Measurements from ENCODE around the gene ABHD14A. TPM values are rescaled to one million over a fixed set of nuclear protein-coding genes. Genes with fewer than 3 reads are reported as not detected.

ABHD14A gene
- total and polyA plus RNA-seq, 10 donors = 8.7 to 26.7 (median 15.0) TPM

GRCh38 chr3:52004906-52005395 lies 30.1 kb downstream of the ABHD14A start:
- no peaks in the 10 kb centered on the region for H3K27me3 ChIP-seq (replicated peaks in 1 of 7)
- DNase-seq = no peak
- no peak overlapping the region for H3K4me3 ChIP-seq
- H3K36me3 ChIP-seq = no peaks in the 10 kb centered on the region
- TF ChIP-seq POLR2A (IDR thresholded peaks at IDR 0.05) (no peak), CTCF (IDR thresholded peaks at IDR 0.05 in 8 of 11, conservative IDR thresholded peaks at IDR 0.05 in 3 of 11) (no peak), POLR2AphosphoS5 (IDR thresholded peaks at IDR 0.05) (no peak)
- peaks cover 15 to 46% (median 39%) of the 10 kb centered on the region in 6 donors for H3K4me1 ChIP-seq
- peak overlapping the region in 7 of 8 donors; percentile 13 to 66 (median 51) for H3K27ac ChIP-seq
- 80 to 92% (median 84%) methylated on average over 4 of the region's 4 CpGs for WGBS, 5 donors
- intact Hi-C loops (cut with DNase I; ENCODE audit: low total_unique reads) = loop anchor here (5.0 to 10.0 kb wide), 2 partner anchors 50 to 117 kb away; partner anchors contain the start of gene DUSP7
- no peaks in the 10 kb centered on the region for H3K9me3 ChIP-seq

- 20 to 37% (median 30%) methylated on average over 14 to 15 of the region's 15 CpGs for WGBS, 5 donors
- Histone ChIP-seq H3K4me3 (no peak overlapping the region), H3K27me3 (replicated peaks in 1 of 7) (no peaks in the 10 kb centered on the region), H3K9me3 (no peaks in the 10 kb centered on the region), H3K4me1 (peaks cover 15 to 46% (median 39%) of the 10 kb centered on the region in 6 donors), H3K36me3 (no peaks in the 10 kb centered on the region), H3K27ac (peak overlapping the region in 7 of 8 donors; percentile 13 to 66 (median 51))
- TF ChIP-seq CTCF (IDR thresholded peaks at IDR 0.05 in 8 of 11, conservative IDR thresholded peaks at IDR 0.05 in 3 of 11) = no peak
- TF ChIP-seq POLR2AphosphoS5 (IDR thresholded peaks at IDR 0.05) = peak in 2 of 3 donors; percentile 55 to 56
- intact Hi-C loops (cut with DNase I; ENCODE audit: low total_unique reads) = loop anchor here (10.0 kb wide), 1 partner anchor 49 kb away; the partner anchor contains the start of gene DUSP7
- DNase-seq = no peak
These were observed 30.7 kb downstream of the ABHD14A start for GRCh38 chr3:52005571-52005986.

- H3K27ac ChIP-seq = peak overlapping the region in 6 of 8 donors; percentile 13 to 66 (median 51)
- H3K36me3 ChIP-seq = no peaks in the 10 kb centered on the region
These were observed 31.4 kb downstream of the ABHD14A start for GRCh38 chr3:52006017-52006819.

GRCh38 chr3:52006820-52007133 lies 31.9 kb downstream of the ABHD14A start:
- no peak for TF ChIP-seq POLR2AphosphoS5 (IDR thresholded peaks at IDR 0.05)
- no peak for TF ChIP-seq CTCF (IDR thresholded peaks at IDR 0.05 in 8 of 11, conservative IDR thresholded peaks at IDR 0.05 in 3 of 11)
- no peak for TF ChIP-seq POLR2A (IDR thresholded peaks at IDR 0.05)
- WGBS, 5 donors = 73 to 90% (median 88%) methylated on average over 5 to 6 of the region's 6 CpGs

More at GRCh38 chr3:52006017-52006819, 31.4 kb downstream of the ABHD14A start:
- Histone ChIP-seq H3K27me3 (replicated peaks in 1 of 7) (no peaks in the 10 kb centered on the region), H3K4me3 (no peak overlapping the region), H3K9me3 (no peaks in the 10 kb centered on the region), H3K4me1 (peaks cover 15 to 45% (median 37%) of the 10 kb centered on the region in 6 donors)
- no peak for DNase-seq
- no peak for TF ChIP-seq POLR2A (IDR thresholded peaks at IDR 0.05)
- peak in 2 of 3 donors; percentile 43 to 44 for TF ChIP-seq POLR2AphosphoS5 (IDR thresholded peaks at IDR 0.05)
- intact Hi-C loops (cut with DNase I; ENCODE audit: low total_unique reads) = loop anchor here (10.0 kb wide), 1 partner anchor 49 kb away; the partner anchor contains the start of gene DUSP7
- 18 to 53% (median 50%) methylated on average over 2 to 8 of the region's 8 CpGs for WGBS, 5 donors

More at GRCh38 chr3:52006820-52007133, 31.9 kb downstream of the ABHD14A start:
- intact Hi-C loops (cut with DNase I; ENCODE audit: low total_unique reads) = loop anchor here (10.0 kb wide), 1 partner anchor 48 kb away; the partner anchor contains the start of gene DUSP7
- peak overlapping the region in 1 of 8 donors; percentile 66 for H3K27ac ChIP-seq
- H3K4me1 ChIP-seq = peaks cover 15 to 39% (median 32%) of the 10 kb centered on the region in 6 donors
- no peak for DNase-seq
- no peaks in the 10 kb centered on the region for H3K27me3 ChIP-seq (replicated peaks in 1 of 7)
- H3K9me3 ChIP-seq = no peaks in the 10 kb centered on the region
- H3K4me3 ChIP-seq = no peak overlapping the region
- H3K36me3 ChIP-seq = no peaks in the 10 kb centered on the region

Measured in spleen (tissue), 11 donors.